ENCODE results near the gene MEA1. TPM values are rescaled to one million over a fixed set of nuclear protein-coding genes. Genes with fewer than 3 reads are reported as not detected.
A peak's percentile ranks its signal among the peaks of the same experiment; 100 is the strongest.

The MEA1 gene
- total RNA-seq, 2 experiments from 2014 or later, result 93.4 to 129 TPM

DNA sequence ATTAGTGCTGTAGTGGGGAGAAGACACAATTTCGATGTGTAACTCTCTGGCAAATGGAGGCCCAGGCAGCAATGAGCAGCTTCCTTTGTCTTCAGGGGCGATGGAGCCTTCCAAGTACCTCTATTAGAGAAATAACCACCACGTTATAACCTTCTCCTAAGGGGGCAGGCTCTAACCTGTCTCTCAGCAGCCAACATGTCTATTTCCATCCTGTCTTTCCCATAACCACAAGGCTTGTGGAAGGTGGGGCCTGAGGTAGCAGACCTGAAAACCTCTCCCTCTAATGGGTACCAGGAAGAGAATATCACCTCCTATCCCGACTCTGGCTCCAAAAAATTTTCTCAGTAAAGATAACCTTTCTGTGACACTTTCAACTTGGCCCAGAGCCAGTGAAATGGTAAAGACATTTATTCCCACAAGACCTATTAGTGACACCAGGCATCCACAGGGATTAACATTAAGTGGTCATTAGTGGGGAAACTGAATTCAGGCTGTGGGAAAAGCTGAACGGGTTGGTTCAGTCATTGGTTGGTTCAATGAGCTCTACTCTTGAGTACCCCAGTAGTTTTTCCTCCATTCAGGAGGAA lies 38.7 kb downstream of the MEA1 start:
- H3K9me3 Mint-ChIP-seq (ENCODE audit: low read depth), result no peaks in the 10 kb centered on the region
- H3K27me3 Mint-ChIP-seq, result no peaks in the 10 kb centered on the region
- ATAC-seq (no peak), DNase-seq (no peak)
- POLR2A ChIA-PET, result interaction anchor here (0.7 to 1.8 kb wide), 2 partner anchors 45 kb away, joined by 3 to 7 read pairs; partner anchors contain the start of gene CNPY3
- intact Hi-C loops (cut with DNase I, micrococcal nuclease), result loop anchor here (5.0 to 10.0 kb wide), 2 partner anchors 200 to 413 kb away; partner anchors contain the start of gene UBR2 (in 1 of the 2)
- peaks cover 44% of the 10 kb centered on the region for H3K4me1 Mint-ChIP-seq
- CTCF ChIA-PET, result interaction anchor here (1.0 kb wide), 1 partner anchor 9 kb away, joined by 4 read pairs; the partner anchor contains the start of gene PPP2R5D
- H3K27ac Mint-ChIP-seq, result peak overlapping the region; percentile 65
- peaks cover 23% of the 10 kb centered on the region for H3K36me3 Mint-ChIP-seq (ENCODE audit: low read depth)
- H3K4me3 Mint-ChIP-seq, result no peak overlapping the region

DNA sequence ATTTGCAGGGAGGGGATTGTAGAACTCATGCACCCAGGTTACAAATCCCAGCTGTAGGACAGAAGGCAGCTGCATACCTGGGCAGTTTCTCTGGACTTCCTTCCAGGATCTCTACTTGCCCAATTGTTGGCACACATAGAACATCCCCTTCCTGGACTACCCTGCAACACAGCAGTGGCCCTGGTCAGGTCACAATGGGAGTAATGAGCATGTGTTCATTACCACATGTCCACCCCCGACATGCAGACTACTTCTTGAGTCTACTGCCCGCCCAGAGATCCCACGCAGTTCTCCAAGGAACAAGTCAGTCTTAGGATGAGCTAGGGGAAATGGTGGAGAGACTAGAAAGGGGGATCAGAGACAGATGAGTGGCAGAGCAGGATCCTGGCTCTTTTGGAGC lies 39.8 kb downstream of the MEA1 start:
- no peaks in the 10 kb centered on the region for H3K9me3 Mint-ChIP-seq (ENCODE audit: low read depth)
- peak overlapping the region; percentile 21 for H3K27ac Mint-ChIP-seq
- H3K4me3 Mint-ChIP-seq, result no peak overlapping the region
- POLR2A ChIA-PET, result interaction anchor here (0.7 to 1.8 kb wide), 2 partner anchors 11 to 44 kb away, joined by 3 to 7 read pairs; partner anchors contain the start of gene CNPY3
- no peak for DNase-seq
- H3K36me3 Mint-ChIP-seq (ENCODE audit: low read depth), result peaks cover 23% of the 10 kb centered on the region
- H3K4me1 Mint-ChIP-seq, result peaks cover 39% of the 10 kb centered on the region
- intact Hi-C loops (cut with DNase I, micrococcal nuclease), result loop anchor here in 1 of 2 experiments (10.0 kb wide), 1 partner anchor 199 kb away; no protein-coding TSS in a partner anchor
- H3K27me3 Mint-ChIP-seq, result no peaks in the 10 kb centered on the region
- no peak for ATAC-seq
- CTCF ChIA-PET, result interaction anchor here (0.8 to 1.0 kb wide), 2 partner anchors 170 to 308 kb away, joined by 3 to 4 read pairs; no protein-coding TSS in a partner anchor

DNA sequence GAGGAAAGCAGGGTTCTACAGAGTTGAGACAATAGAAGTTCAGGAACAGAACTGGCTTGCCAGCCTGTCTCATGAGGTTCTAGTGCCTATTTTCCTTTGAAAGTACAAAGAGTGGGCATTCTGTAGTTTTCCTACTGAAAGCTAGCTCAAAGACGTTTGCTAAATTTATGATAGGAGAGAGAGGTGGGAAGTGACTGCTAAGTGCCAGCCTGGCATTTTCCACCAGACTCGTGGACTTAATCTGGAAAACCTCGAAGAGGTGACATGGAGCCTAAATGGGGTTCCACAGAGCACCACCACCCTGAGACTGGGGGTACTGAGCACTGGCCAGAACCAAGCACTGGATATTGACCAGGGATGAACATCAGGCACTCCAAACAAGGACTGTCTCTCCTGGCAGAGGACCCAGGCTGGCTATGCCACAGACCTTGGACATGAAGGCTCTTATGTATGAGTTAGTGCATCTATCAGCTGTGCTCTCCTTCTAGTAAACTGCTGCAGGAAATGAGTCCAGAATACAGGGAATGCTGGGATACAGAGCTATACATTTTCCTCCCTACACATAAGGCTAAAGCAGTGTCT lies 41.9 kb downstream of the MEA1 start:
- CTCF ChIA-PET, result interaction anchor here (0.6 to 0.8 kb wide), 4 partner anchors 22 to 172 kb away, joined by 3 read pairs; partner anchors contain the start of gene CNPY3
- no peak for ATAC-seq
- peaks cover 28% of the 10 kb centered on the region for H3K4me1 Mint-ChIP-seq
- H3K4me3 Mint-ChIP-seq, result no peak overlapping the region
- no peak overlapping the region for H3K27ac Mint-ChIP-seq
- H3K27me3 Mint-ChIP-seq, result no peaks in the 10 kb centered on the region
- intact Hi-C loops (cut with DNase I, micrococcal nuclease), result loop anchor here in 1 of 2 experiments (10.0 kb wide), 1 partner anchor 197 kb away; no protein-coding TSS in a partner anchor
- H3K9me3 Mint-ChIP-seq (ENCODE audit: low read depth), result no peaks in the 10 kb centered on the region
- DNase-seq, result no peak
- peaks cover 17% of the 10 kb centered on the region for H3K36me3 Mint-ChIP-seq (ENCODE audit: low read depth)
- POLR2A ChIA-PET, result interaction anchor here (0.5 kb wide), 1 partner anchor 189 kb away, joined by 4 read pairs; no protein-coding TSS in a partner anchor

DNA sequence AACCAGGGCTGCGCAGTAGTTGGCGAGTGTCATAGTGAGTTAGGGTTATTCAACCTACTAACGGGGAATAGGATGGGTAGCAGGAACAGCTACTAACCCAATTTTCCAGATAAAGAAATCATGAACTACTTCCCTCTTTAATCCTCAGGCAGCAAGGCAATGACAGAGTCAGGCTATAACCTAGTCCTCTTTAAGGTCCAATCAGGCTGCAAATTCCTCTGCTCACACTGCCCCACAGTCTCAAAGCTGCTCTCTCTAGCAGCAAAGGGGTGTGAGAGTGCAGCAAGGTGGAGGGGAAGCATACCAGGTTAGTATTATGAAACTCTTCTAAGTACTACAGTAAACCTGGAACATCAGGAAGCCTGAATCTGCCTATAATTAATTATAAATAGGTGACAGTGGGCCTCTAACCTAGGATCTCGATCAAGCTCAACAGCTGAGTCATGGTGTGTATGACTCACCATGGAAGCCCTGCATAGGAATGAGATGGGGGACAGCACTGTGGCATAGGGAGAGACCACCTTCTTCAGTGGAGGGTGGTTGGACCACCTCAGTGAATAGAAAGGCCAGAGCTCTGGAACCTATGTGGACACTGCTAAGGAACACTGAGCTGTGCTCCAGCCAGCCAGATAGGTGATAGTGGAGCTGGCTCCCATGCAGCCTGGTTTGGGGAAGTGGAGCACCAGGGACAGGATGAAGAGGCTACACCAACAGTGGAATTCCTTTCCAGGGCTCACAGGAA lies 42.7 kb downstream of the MEA1 start:
- H3K9me3 Mint-ChIP-seq (ENCODE audit: low read depth), result no peaks in the 10 kb centered on the region
- POLR2A ChIA-PET, result no interaction called here

DNA sequence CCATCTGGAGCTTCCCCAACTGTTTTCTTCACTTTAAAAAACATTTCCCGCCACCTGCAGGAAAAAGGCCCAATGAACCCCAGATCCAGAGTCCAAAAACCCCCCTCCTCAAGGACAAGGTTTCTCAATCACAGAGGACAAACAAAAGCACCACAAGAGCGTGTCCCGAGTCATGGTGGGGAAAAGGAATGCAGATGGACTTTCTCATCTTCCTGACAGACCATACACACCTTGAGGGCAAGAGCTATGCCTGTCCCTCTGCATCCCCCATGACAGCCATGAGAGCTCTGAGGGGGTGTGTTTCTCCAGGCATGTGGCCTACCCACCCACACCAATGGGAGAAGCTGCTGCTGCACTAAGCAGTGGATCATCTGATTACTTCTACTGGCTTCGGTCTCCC lies 43.8 kb downstream of the MEA1 start:
- intact Hi-C loops (cut with DNase I, micrococcal nuclease), result loop anchor here in 1 of 2 experiments (10.0 kb wide), 2 partner anchors 175 to 195 kb away; no protein-coding TSS in a partner anchor
- H3K36me3 Mint-ChIP-seq (ENCODE audit: low read depth), result peaks cover 11% of the 10 kb centered on the region

More for the DNA sequence above, 42.7 kb downstream of the MEA1 start:
- intact Hi-C loops (cut with DNase I, micrococcal nuclease), result loop anchor here in 1 of 2 experiments (10.0 kb wide), 1 partner anchor 196 kb away; no protein-coding TSS in a partner anchor
- H3K27me3 Mint-ChIP-seq, result no peaks in the 10 kb centered on the region
- peaks cover 23% of the 10 kb centered on the region for H3K4me1 Mint-ChIP-seq
- CTCF ChIA-PET, result interaction anchor here (0.8 to 1.2 kb wide), 3 partner anchors 8 to 173 kb away, joined by 3 to 6 read pairs (median 4); partner anchors contain the start of genes PEX6 and PPP2R5D
- no peak overlapping the region for H3K27ac Mint-ChIP-seq
- H3K36me3 Mint-ChIP-seq (ENCODE audit: low read depth), result peaks cover 12% of the 10 kb centered on the region
- H3K4me3 Mint-ChIP-seq, result no peak overlapping the region
- ATAC-seq (peak; percentile 76), DNase-seq (peak; percentile 38)

DNA sequence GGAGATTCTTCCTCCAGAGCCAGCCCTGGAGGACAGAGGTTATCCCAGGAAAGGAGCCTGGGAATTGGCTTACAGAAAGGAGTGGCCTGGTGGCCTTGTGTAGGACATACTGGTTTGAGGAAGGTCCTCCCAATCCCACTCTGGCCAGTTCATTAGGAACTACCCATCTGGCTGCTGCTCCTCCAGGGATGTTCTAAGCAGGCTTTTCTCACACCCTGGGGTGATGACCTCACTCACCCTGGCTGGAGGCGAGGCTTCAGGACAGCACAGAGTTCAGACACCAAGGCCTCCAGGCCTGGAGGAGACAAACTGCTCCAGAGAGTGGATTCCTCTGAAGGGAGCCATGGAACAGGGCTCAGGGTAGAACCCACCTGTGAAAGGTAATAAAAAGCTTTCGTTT lies 44.3 kb downstream of the MEA1 start:
- H3K4me3 Mint-ChIP-seq, result no peak overlapping the region
- H3K4me1 Mint-ChIP-seq, result peaks cover 13% of the 10 kb centered on the region
- ATAC-seq, result no peak
- no peaks in the 10 kb centered on the region for H3K27me3 Mint-ChIP-seq
- no peak overlapping the region for H3K27ac Mint-ChIP-seq
- POLR2A ChIA-PET, result no interaction called here
- CTCF ChIA-PET, result no interaction called here
- H3K36me3 Mint-ChIP-seq (ENCODE audit: low read depth), result peaks cover 12% of the 10 kb centered on the region
- DNase-seq, result no peak
- intact Hi-C loops (cut with DNase I, micrococcal nuclease), result loop anchor here in 1 of 2 experiments (10.0 kb wide), 1 partner anchor 175 kb away; no protein-coding TSS in a partner anchor
- H3K9me3 Mint-ChIP-seq (ENCODE audit: low read depth), result no peaks in the 10 kb centered on the region

More for the DNA sequence above, 43.8 kb downstream of the MEA1 start:
- ChIA-PET POLR2A (no interaction called here), CTCF (interaction anchor here (0.5 to 1.2 kb wide), 2 partner anchors 14 to 38 kb away, joined by 3 to 6 read pairs; partner anchors contain the start of gene PPP2R5D)
- no peaks in the 10 kb centered on the region for H3K9me3 Mint-ChIP-seq (ENCODE audit: low read depth)
- H3K4me3 Mint-ChIP-seq, result no peak overlapping the region
- DNase-seq (no peak), ATAC-seq (no peak)
- peaks cover 17% of the 10 kb centered on the region for H3K4me1 Mint-ChIP-seq
- no peaks in the 10 kb centered on the region for H3K27me3 Mint-ChIP-seq
- H3K27ac Mint-ChIP-seq, result no peak overlapping the region

DNA sequence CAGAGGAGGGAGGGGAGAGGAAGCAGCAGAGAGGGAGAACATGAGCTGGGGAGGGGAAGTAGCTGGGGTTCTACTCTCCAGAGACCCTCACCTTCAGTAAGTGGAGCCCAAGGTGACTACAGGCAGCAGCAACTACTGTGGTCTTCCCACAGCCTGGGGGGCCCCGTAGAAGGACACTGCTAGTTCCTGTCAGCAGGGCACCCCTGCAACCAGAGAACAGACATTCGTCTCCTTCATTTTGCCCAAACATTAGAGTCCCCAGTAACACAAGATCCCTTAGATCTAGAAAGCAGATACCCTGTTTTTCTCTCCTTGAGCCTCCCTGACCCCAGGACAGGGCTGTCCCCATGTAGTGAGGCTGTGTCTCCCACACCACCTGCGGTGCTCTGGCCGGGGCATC lies 45.0 kb downstream of the MEA1 start:
- Mint-ChIP-seq H3K4me3 (no peak overlapping the region), H3K36me3 (ENCODE audit: low read depth) (peaks cover 9% of the 10 kb centered on the region), H3K9me3 (ENCODE audit: low read depth) (no peaks in the 10 kb centered on the region), H3K4me1 (peaks cover 10% of the 10 kb centered on the region), H3K27ac (no peak overlapping the region), H3K27me3 (no peaks in the 10 kb centered on the region)
- CTCF ChIA-PET, result interaction anchor here (1.0 kb wide), 1 partner anchor 175 kb away, joined by 4 read pairs; no protein-coding TSS in a partner anchor
- intact Hi-C loops (cut with DNase I, micrococcal nuclease), result loop anchor here in 1 of 2 experiments (10.0 kb wide), 1 partner anchor 176 kb away; no protein-coding TSS in a partner anchor
- no peak for DNase-seq
- POLR2A ChIA-PET, result no interaction called here
- no peak for ATAC-seq

DNA sequence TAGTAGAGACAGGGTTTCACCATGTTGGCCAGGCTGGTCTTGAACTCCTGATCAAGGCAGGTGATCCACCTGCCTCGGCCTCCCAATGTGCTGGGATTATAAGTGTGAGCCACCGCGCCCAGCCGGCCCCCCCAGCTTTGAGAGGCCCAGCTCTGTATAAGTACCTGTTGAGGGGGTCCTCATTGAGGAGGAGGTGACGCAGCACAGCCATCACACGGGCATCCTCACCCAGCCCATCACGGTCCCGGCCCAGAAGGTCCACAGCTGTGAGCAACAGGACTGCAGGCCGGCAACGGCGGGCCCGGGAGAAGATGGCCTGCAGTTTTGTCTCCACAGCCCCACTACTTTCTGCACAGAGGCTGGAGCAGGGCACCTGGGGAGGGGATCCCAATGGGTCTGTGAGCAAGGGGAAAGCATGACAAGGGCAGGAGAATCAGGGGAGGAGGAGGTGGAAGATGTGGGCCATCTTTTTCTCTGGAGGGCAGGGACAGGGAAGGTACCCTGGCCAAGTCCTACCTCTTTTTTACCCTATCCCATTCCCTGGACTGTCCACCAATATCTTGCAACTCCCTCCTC lies 45.5 kb downstream of the MEA1 start:
- ATAC-seq (no peak), DNase-seq (no peak)
- Mint-ChIP-seq H3K9me3 (ENCODE audit: low read depth) (no peaks in the 10 kb centered on the region), H3K36me3 (ENCODE audit: low read depth) (peaks cover 8% of the 10 kb centered on the region), H3K4me1 (peaks cover 10% of the 10 kb centered on the region), H3K27ac (no peak overlapping the region), H3K4me3 (no peak overlapping the region), H3K27me3 (no peaks in the 10 kb centered on the region)
- intact Hi-C loops (cut with DNase I, micrococcal nuclease), result loop anchor here in 1 of 2 experiments (10.0 kb wide), 1 partner anchor 177 kb away; no protein-coding TSS in a partner anchor
- CTCF ChIA-PET, result interaction anchor here (0.6 to 1.0 kb wide), 2 partner anchors 49 to 175 kb away, joined by 3 to 4 read pairs; no protein-coding TSS in a partner anchor
- POLR2A ChIA-PET, result no interaction called here

DNA sequence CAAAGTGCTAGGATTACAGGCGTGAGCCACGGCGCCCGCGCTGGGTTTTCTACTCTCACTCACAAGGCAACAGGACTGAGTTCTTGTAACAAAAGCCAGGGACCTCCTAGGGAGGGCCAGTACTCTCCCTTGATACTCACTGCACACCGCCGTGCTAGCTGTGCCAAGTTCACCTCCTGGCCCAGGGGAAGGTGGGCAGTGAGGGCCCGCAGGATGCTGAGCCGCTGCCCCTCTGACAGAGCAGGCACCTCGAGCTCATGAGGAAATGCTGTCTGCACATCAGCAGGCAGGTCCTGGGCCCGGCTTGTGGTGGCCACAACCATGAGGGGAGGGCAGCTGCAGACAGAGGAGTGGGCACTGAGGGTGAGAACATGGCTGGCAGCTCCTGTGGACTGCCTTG lies 46.5 kb downstream of the MEA1 start:
- Mint-ChIP-seq H3K4me3 (no peak overlapping the region), H3K27ac (no peak overlapping the region), H3K9me3 (ENCODE audit: low read depth) (no peaks in the 10 kb centered on the region), H3K36me3 (ENCODE audit: low read depth) (peaks cover 15% of the 10 kb centered on the region), H3K4me1 (peaks cover 10% of the 10 kb centered on the region), H3K27me3 (no peaks in the 10 kb centered on the region)
- intact Hi-C loops (cut with DNase I, micrococcal nuclease), result loop anchor here in 1 of 2 experiments (10.0 kb wide), 1 partner anchor 178 kb away; no protein-coding TSS in a partner anchor
- POLR2A ChIA-PET, result interaction anchor here (0.7 kb wide), 1 partner anchor 37 kb away, joined by 8 read pairs; no protein-coding TSS in a partner anchor
- CTCF ChIA-PET, result interaction anchor here (1.0 kb wide), 2 partner anchors 149 to 177 kb away, joined by 4 to 5 read pairs; no protein-coding TSS in a partner anchor
- ATAC-seq (no peak), DNase-seq (no peak)

DNA sequence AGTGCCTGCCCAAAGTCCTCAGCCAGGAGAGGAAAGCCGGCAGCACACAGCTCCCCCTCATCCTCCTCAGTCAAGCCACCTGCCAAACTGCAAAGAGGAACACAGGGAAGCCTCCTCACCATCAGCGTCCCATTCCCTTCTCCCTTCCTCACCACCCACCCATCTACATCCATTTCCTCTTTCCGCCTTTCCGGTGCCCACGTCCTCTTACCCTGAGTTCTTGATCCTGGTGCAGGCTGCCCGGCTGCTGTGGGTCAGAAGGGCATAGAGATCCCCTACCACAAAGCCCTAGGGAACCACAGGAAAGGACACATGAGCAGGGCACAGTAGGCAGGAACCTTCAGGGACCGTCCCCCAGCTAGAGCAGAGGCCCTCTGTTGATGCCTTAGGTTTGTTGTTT lies 47.2 kb downstream of the MEA1 start:
- no peak for DNase-seq
- Mint-ChIP-seq H3K36me3 (ENCODE audit: low read depth) (peaks cover 15% of the 10 kb centered on the region), H3K9me3 (ENCODE audit: low read depth) (no peaks in the 10 kb centered on the region), H3K4me1 (peaks cover 9% of the 10 kb centered on the region), H3K4me3 (no peak overlapping the region), H3K27me3 (no peaks in the 10 kb centered on the region), H3K27ac (no peak overlapping the region)
- no peak for ATAC-seq
- ChIA-PET CTCF (interaction anchor here (1.0 kb wide), 1 partner anchor 177 kb away, joined by 5 read pairs; no protein-coding TSS in a partner anchor), POLR2A (interaction anchor here (0.7 kb wide), 1 partner anchor 37 kb away, joined by 8 read pairs; no protein-coding TSS in a partner anchor)
- intact Hi-C loops (cut with DNase I, micrococcal nuclease), result loop anchor here in 1 of 2 experiments (10.0 kb wide), 1 partner anchor 178 kb away; no protein-coding TSS in a partner anchor

Data from activated CD4-positive, alpha-beta T cell treated with anti-CD3 and anti-CD28 coated beads for 36 hours (primary cell).